Measurements from ENCODE around the gene PGLYRP2.

The PGLYRP2 gene

GRCh38 chr19:15479391-15480345 lies at the start of gene PGLYRP2:
PGLYRP2 (minus strand) TSS chr19:15479501; CDS start chr19:15479371, 130 bp downstream.
- TF ChIP-seq, protein P1, sequence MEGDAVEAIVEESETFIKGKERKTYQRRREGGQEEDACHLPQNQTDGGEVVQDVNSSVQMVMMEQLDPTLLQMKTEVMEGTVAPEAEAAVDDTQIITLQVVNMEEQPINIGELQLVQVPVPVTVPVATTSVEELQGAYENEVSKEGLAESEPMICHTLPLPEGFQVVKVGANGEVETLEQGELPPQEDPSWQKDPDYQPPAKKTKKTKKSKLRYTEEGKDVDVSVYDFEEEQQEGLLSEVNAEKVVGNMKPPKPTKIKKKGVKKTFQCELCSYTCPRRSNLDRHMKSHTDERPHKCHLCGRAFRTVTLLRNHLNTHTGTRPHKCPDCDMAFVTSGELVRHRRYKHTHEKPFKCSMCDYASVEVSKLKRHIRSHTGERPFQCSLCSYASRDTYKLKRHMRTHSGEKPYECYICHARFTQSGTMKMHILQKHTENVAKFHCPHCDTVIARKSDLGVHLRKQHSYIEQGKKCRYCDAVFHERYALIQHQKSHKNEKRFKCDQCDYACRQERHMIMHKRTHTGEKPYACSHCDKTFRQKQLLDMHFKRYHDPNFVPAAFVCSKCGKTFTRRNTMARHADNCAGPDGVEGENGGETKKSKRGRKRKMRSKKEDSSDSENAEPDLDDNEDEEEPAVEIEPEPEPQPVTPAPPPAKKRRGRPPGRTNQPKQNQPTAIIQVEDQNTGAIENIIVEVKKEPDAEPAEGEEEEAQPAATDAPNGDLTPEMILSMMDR (IDR thresholded peaks at IDR 0.05): peak; percentile 64

DNA sequence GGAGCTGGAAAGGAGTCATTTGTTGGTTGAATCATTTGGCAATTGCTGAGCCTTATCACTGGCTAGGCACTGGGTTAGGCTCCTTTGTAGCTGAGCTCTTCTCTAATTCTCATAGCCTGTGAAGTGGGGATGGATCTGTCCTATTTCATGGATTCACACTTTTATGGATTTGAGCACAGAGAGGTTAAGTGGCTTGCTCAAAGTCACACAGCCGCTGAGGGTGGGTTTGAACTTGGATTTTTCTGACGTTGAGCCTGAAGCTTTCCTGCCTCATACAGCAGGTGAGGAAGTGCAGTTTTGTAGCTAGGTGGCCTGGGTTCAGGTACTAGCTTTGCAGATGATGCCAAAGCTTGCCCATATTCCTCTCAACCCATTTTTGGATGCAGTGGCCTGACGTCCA lies 48.4 kb upstream of the PGLYRP2 start:
- TF ChIP-seq, protein P1 (IDR thresholded peaks at IDR 0.05): no peak

GRCh38 chr19:15526408-15526807 lies 47.1 kb upstream of the PGLYRP2 start:
- TF ChIP-seq, protein P1 (IDR thresholded peaks at IDR 0.05): no peak

GRCh38 chr19:15525291-15525690 lies 46.0 kb upstream of the PGLYRP2 start:
- TF ChIP-seq, protein P1 (IDR thresholded peaks at IDR 0.05): no peak

DNA sequence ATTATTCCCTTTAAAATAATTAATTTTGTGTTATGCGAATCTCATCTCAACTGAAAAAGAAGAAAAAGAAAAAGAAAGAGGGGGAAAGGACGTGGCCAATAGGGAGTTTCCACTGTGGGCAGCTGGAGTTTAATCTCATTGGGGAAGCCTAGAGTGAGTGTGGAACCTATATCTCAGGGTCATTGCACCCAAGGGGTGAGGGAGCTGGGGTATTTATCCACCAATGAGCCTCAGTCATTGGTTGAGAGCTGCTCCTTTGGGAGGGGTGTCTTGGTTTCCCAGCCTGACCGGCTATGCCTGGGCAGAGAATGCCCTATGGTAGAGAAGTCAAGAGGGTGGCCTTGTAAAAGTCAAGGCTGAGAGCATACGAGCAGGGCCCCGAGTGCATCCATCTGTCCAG lies 45.5 kb upstream of the PGLYRP2 start:
- TF ChIP-seq, protein P1 (IDR thresholded peaks at IDR 0.05): no peak

GRCh38 chr19:15519433-15519976 lies 40.2 kb upstream of the PGLYRP2 start:
- TF ChIP-seq, protein P1 (IDR thresholded peaks at IDR 0.05): no peak

DNA sequence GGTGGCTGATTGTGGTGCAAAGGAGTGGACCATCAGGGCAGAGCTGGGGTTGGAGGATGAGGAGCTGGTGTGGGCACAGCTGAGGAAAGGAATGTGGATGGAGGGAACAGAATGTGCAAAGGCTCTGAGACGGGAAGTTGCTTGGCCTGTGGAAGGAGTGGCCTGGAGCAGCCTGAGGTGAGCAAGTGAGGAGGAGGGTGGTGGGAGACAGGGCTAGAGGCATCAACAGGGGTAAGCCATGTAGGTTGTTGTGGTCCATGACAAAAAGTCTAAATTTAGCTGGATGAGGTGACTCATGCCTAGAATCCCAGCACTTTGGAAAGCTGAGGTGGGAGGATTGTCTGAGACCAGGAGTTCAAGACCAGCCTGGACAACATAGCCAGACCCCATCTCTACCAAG lies 38.5 kb upstream of the PGLYRP2 start:
- TF ChIP-seq, protein P1 (IDR thresholded peaks at IDR 0.05): no peak

Measured in LNCAP (cell line).